ENCODE results near the gene KRT34.
"Not testable (repeated sequence)": the region's sequence is repeated elsewhere in the genome, so short reads cannot be mapped to it uniquely, and the experiment has no call there.

Gene KRT34

GRCh38 chr17:41381943-41382342, at the start of gene KRT34:
Gene KRT34 (minus strand): TSS chr17:41382306. CDS start chr17:41382246, 60 bp downstream.
- DNase-seq: not testable (repeated sequence)

GRCh38 chr17:41430376-41430775, 48.3 kb upstream of the KRT34 start:
- DNase-seq: not testable (repeated sequence)

GRCh38 chr17:41429667-41430066, 47.6 kb upstream of the KRT34 start:
- no peak for DNase-seq

- DNase-seq: no peak
Observed at GRCh38 chr17:41428591-41429291, 46.6 kb upstream of the KRT34 start.

GRCh38 chr17:41424111-41424635, 42.1 kb upstream of the KRT34 start, which contains the start of gene KRT37:
Gene KRT37 (minus strand): TSS chr17:41424585. CDS start chr17:41424523, 62 bp downstream.
- no peak for DNase-seq

GRCh38 chr17:41422586-41422985, 40.5 kb upstream of the KRT34 start:
- not testable (repeated sequence) for DNase-seq

- DNase-seq: no peak
Observed at GRCh38 chr17:41421617-41422016, 39.5 kb upstream of the KRT34 start.

- no peak for DNase-seq
Observed at GRCh38 chr17:41421116-41421515, 39.0 kb upstream of the KRT34 start.

- no peak for DNase-seq
Observed at GRCh38 chr17:41420134-41420533, 38.0 kb upstream of the KRT34 start.

GRCh38 chr17:41419716-41420115, 37.6 kb upstream of the KRT34 start:
- no peak for DNase-seq

- no peak for DNase-seq
Observed at GRCh38 chr17:41418116-41418860, 36.2 kb upstream of the KRT34 start.

GRCh38 chr17:41417576-41418015, 35.5 kb upstream of the KRT34 start:
- DNase-seq: no peak

GRCh38 chr17:41417127-41417526, 35.0 kb upstream of the KRT34 start:
- DNase-seq: no peak

GRCh38 chr17:41416479-41416878, 34.4 kb upstream of the KRT34 start:
- no peak for DNase-seq

- DNase-seq: no peak
Observed at GRCh38 chr17:41415833-41416335, 33.8 kb upstream of the KRT34 start.

- DNase-seq: no peak
Observed at GRCh38 chr17:41415411-41415810, 33.3 kb upstream of the KRT34 start.

- no peak for DNase-seq
Observed at GRCh38 chr17:41413982-41414381, 31.9 kb upstream of the KRT34 start.

GRCh38 chr17:41413353-41413957, 31.3 kb upstream of the KRT34 start:
- no peak for DNase-seq

GRCh38 chr17:41411072-41411840, 29.1 kb upstream of the KRT34 start:
- DNase-seq: no peak

- no peak for DNase-seq
Observed at GRCh38 chr17:41407226-41407625, 25.1 kb upstream of the KRT34 start.

GRCh38 chr17:41406205-41406604, 24.1 kb upstream of the KRT34 start:
- no peak for DNase-seq

GRCh38 chr17:41404024-41404671, 22.0 kb upstream of the KRT34 start:
- DNase-seq: no peak
